A549 (cell line): ENCODE data around the gene PDE1C. TPM values are rescaled to one million over a fixed set of nuclear protein-coding genes. Genes with fewer than 3 reads are reported as not detected.

ENCODE experiments used
- ATAC-seq, 2 experiments: fragments of 200-7000 bp in 1 of 2; fragments of >200 bp in 1 of 2; cut with Nextera tagmentation in 1 of 2; cut with Tn5 transposase in 1 of 2; 3 replicates each; pipeline versions ENCODE4 v1.8.0 to v1.9.1; 2018 to 2020; ENCODE audit warnings: mild to moderate bottlenecking in 1 of 2, moderate library complexity in 1 of 2
- CTCF ChIA-PET: fragments of 300-600 bp; sonication (Branson Sonifier 250); formaldehyde crosslinking; extraction: SDS; loops from one replicate; lab custom pipeline; 2021; ENCODE audit warnings: antibody characterized with exemption, inconsistent platforms; lab: Yijun Ruan, JAX
- POLR2A ChIA-PET: fragments of 350-600 bp; formaldehyde crosslinking; extraction: SDS; loops from one replicate; lab custom pipeline; 2021; ENCODE audit warnings: antibody characterized with exemption, inconsistent platforms; lab: Yijun Ruan, JAX
- DNase-seq, 2 experiments: peaks; one replicate each; pipeline versions ENCODE4 v3.0.0 to v3.0.0-alpha.2; 2011 to 2016; ENCODE audit warnings: low read depth in 1 of 2, low spot score in 1 of 2
- FAIRE-seq: peaks from 2 replicates; lab custom pipeline; 2011; peaks lifted over from hg19 to GRCh38; lab: Jason Lieb, UNC
- H3K27ac ChIP-seq, 2 experiments: fragments of >200 bp; sonication (Bioruptor Twin); formaldehyde crosslinking; 3 replicates each; pipeline ENCODE4 v1.5.1; 2016 to 2017
- H3K4me1 ChIP-seq: fragments of >200 bp; sonication (Bioruptor Twin); formaldehyde crosslinking; 3 replicates; pipeline ENCODE4 v1.6.1; 2016
- H3K4me2 ChIP-seq: fragments of >200 bp; sonication (Bioruptor Twin); formaldehyde crosslinking; 3 replicates; pipeline ENCODE4 v1.6.1; 2016
- H3K4me3 ChIP-seq: fragments of >200 bp; sonication (Bioruptor Twin); formaldehyde crosslinking; 3 replicates; pipeline ENCODE4 v1.5.1; 2016
- H3K9me3 ChIP-seq: fragments of >200 bp; sonication (Bioruptor Twin); formaldehyde crosslinking; 3 replicates; pipeline ENCODE4 v1.6.1; 2016
- BHLHE40 ChIP-seq: IDR thresholded peaks from 2 replicates; pipeline ENCODE4 v1.6.1; 2012; ENCODE audit warnings: low read depth, low read length, inconsistent platforms
- CBX2 ChIP-seq: fragments of 200-600 bp; sonication (generic); IDR thresholded peaks from 2 replicates; pipeline ENCODE4 v1.6.1; 2016; ENCODE audit warnings: low read depth, mild to moderate bottlenecking, borderline replicate concordance
- CHD2 ChIP-seq: fragments of 150-350 bp; IDR thresholded peaks from 2 replicates; pipeline ENCODE4 v1.6.1; 2014; ENCODE audit warnings: low read length; ENCODE audit not compliant: partially characterized antibody
- CHD4 ChIP-seq: fragments of 200-600 bp; sonication (generic); IDR thresholded peaks from 2 replicates; pipeline ENCODE4 v1.6.1; 2016; ENCODE audit warnings: antibody characterized with exemption, mild to moderate bottlenecking, borderline replicate concordance
- EHMT2 ChIP-seq: fragments of 200-600 bp; sonication (generic); IDR thresholded peaks from 2 replicates; pipeline ENCODE4 v1.6.1; 2016; ENCODE audit warnings: antibody characterized with exemption, low read depth, mild to moderate bottlenecking, moderate library complexity
- FOSL2 ChIP-seq, 2 experiments: fragments of 450-650 bp in 1 of 2; fragments of >200 bp in 1 of 2; sonication (Bioruptor Twin) in 1 of 2; formaldehyde crosslinking; IDR thresholded peaks; 2 replicates each; pipeline versions ENCODE4 v1.5.0 to v1.6.1; 2016 to 2020; ENCODE audit warnings: mild to moderate bottlenecking in 1 of 2, moderate library complexity in 1 of 2
- FOXS1 ChIP-seq: fragments of 250-450 bp; sonication (Bioruptor Pico); IDR thresholded peaks from 2 replicates; pipeline ENCODE4 v1.5.0; 2020; ENCODE audit warnings: mild to moderate bottlenecking, moderate library complexity
- HOXB13 ChIP-seq: fragments of 250-450 bp; sonication (Bioruptor Pico); IDR thresholded peaks from 2 replicates; pipeline ENCODE4 v1.5.0; 2020; ENCODE audit warnings: low read depth, mild to moderate bottlenecking, moderate library complexity
- JUN ChIP-seq, 2 experiments: fragments of >200 bp; sonication (Bioruptor Twin); formaldehyde crosslinking; IDR thresholded peaks; 2 replicates in 1 of 2; 3 replicates in 1 of 2; pipeline ENCODE4 v1.6.1; 2016 to 2017
- KDM1A ChIP-seq: fragments of 200-600 bp; sonication (generic); IDR thresholded peaks from 2 replicates; pipeline ENCODE4 v1.6.1; 2016; ENCODE audit warnings: low read depth, mild to moderate bottlenecking
- MYC ChIP-seq: IDR thresholded peaks from 2 replicates; pipeline ENCODE4 v1.6.1; 2012; ENCODE audit warnings: mild to moderate bottlenecking, inconsistent platforms, low read length, improper control_type of control experiment, borderline replicate concordance
- NFE2L2 ChIP-seq: fragments of 150-350 bp; conservative IDR thresholded peaks from 2 replicates; pipeline ENCODE4 v1.6.1; 2014; ENCODE audit warnings: low read length
- NPAS2 ChIP-seq: fragments of 250-450 bp; sonication (Bioruptor Pico); IDR thresholded peaks from 2 replicates; pipeline ENCODE4 v1.8.0; 2022; ENCODE audit warnings: mild to moderate bottlenecking, moderate library complexity, borderline replicate concordance
- PHF8 ChIP-seq: fragments of 200-600 bp; sonication (generic); IDR thresholded peaks from 2 replicates; pipeline ENCODE4 v1.6.1; 2016; ENCODE audit warnings: low read depth, mild to moderate bottlenecking, antibody characterized with exemption, moderate library complexity, borderline replicate concordance
- POLR2A ChIP-seq: IDR thresholded peaks from 2 replicates; pipeline ENCODE4 v1.6.1; 2012; ENCODE audit warnings: mild to moderate bottlenecking, low read length
- POLR2AphosphoS2 ChIP-seq: conservative IDR thresholded peaks from 2 replicates; pipeline ENCODE4 v1.6.1; 2012; ENCODE audit warnings: low read length, improper control_type of control experiment, inconsistent platforms
- RNF2 ChIP-seq: fragments of 200-600 bp; sonication (generic); IDR thresholded peaks from 2 replicates; pipeline ENCODE4 v1.6.1; 2016; ENCODE audit warnings: low read depth, mild to moderate bottlenecking, antibody characterized with exemption, moderate library complexity, borderline replicate concordance
- SMC3 ChIP-seq: fragments of >200 bp; sonication (Bioruptor Twin); formaldehyde crosslinking; IDR thresholded peaks from 3 replicates; pipeline ENCODE4 v1.6.1; 2018; ENCODE audit warnings: inconsistent platforms
- SREBF2 ChIP-seq: fragments of 450-650 bp; IDR thresholded peaks from 2 replicates; pipeline ENCODE4 v1.6.1; 2014; ENCODE audit warnings: mild to moderate bottlenecking, moderate library complexity
- TFCP2L1 ChIP-seq: fragments of 250-450 bp; sonication (Bioruptor Pico); IDR thresholded peaks from 2 replicates; pipeline ENCODE4 v1.5.0; 2021; ENCODE audit warnings: mild to moderate bottlenecking
- TP53 ChIP-seq: fragments of 250-450 bp; sonication (Bioruptor Pico); IDR thresholded peaks from 2 replicates; pipeline ENCODE4 v1.5.0; 2021; ENCODE audit warnings: mild to moderate bottlenecking, moderate library complexity
- ZC3H11A ChIP-seq: fragments of 450-650 bp; IDR thresholded peaks from 2 replicates; pipeline ENCODE4 v1.6.1; 2014; ENCODE audit warnings: antibody characterized with exemption, mild to moderate bottlenecking
- ZFP36 ChIP-seq: fragments of 450-650 bp; IDR thresholded peaks from 2 replicates; pipeline ENCODE4 v1.6.1; 2014; ENCODE audit warnings: borderline replicate concordance; ENCODE audit not compliant: partially characterized antibody
- ZNF302 ChIP-seq: fragments of 250-450 bp; sonication (Bioruptor Pico); IDR thresholded peaks from 2 replicates; pipeline ENCODE4 v1.9.0; 2021; ENCODE audit warnings: inconsistent platforms, mild to moderate bottlenecking, moderate library complexity
- ZSCAN20 ChIP-seq: fragments of 250-450 bp; sonication (Bioruptor Pico); IDR thresholded peaks from 2 replicates; pipeline ENCODE4 v1.8.0; 2022; ENCODE audit warnings: mild to moderate bottlenecking, moderate library complexity
- WGBS: methylation state at CpG from one replicate; pipeline ENCODE4 v1.1.6; 2017; ENCODE audit errors: missing lambda C conversion rate; 5-methylcytosine and 5-hydroxymethylcytosine counted together
- polyA plus RNA-seq, 4 experiments: library from polyadenylated mRNA; depleted of rRNA in 3 of 4; stranded (reverse); fragments of >200 nt; fragmentation: RNase III in 1 of 4; extraction: RNeasy Plus Mini Kit Qiagen cat#74134 plus additional on column Dnase treatment in 1 of 4; gene quantifications; 2 replicates in 3 of 4; 3 replicates in 1 of 4; pipeline ENCODE4 v1.2.3, GENCODE V29; 2011 to 2017
- TF ChIP-seq, protein P1 (sequence below): fragments of 150-350 bp; IDR thresholded peaks from 2 replicates; pipeline ENCODE4 v1.6.1; 2014; ENCODE audit warnings: low read depth, mild to moderate bottlenecking, low read length
- TF ChIP-seq, protein P2 (sequence below): IDR thresholded peaks from 2 replicates; pipeline ENCODE4 v1.6.1; 2012; ENCODE audit warnings: low read depth, borderline replicate concordance
- TF ChIP-seq, protein P3 (sequence below): fragments of 200-600 bp; sonication (generic); IDR thresholded peaks from 2 replicates; pipeline ENCODE4 v1.6.1; 2016; ENCODE audit warnings: antibody characterized with exemption, mild to moderate bottlenecking, moderate library complexity

Gene PDE1C
- polyA plus RNA-seq, 2 of the 4 experiments (the other 2 are of a cell fraction): 8.0 to 11.0 TPM

- Histone ChIP-seq H3K4me2 (no peak overlapping the region), H3K27ac (no peak overlapping the region), H3K4me3 (no peak overlapping the region), H3K4me1 (peaks cover 5% of the 10 kb centered on the region; the same call in 2 of the 3 replicates), H3K9me3 (peaks cover 3% of the 10 kb centered on the region; the same call in 1 of the 3 replicates)
- DNase-seq (no peak), FAIRE-seq (no peak), ATAC-seq (no peak)
- ChIA-PET CTCF (no interaction called here), POLR2A (no interaction called here)
- TF ChIP-seq BHLHE40 (no peak), ZFP36 (no peak), NPAS2 (no peak), RNF2 (no peak), ZC3H11A (no peak), POLR2AphosphoS2 (no peak), CBX2 (no peak), CHD2 (no peak), CHD4 (no peak), TFCP2L1 (CRISPR knock-in tag) (no peak), POLR2A (no peak), SREBF2 (no peak), SMC3 (no peak), ZSCAN20 (CRISPR knock-in tag) (no peak), PHF8 (no peak)
- TF ChIP-seq, protein P1, sequence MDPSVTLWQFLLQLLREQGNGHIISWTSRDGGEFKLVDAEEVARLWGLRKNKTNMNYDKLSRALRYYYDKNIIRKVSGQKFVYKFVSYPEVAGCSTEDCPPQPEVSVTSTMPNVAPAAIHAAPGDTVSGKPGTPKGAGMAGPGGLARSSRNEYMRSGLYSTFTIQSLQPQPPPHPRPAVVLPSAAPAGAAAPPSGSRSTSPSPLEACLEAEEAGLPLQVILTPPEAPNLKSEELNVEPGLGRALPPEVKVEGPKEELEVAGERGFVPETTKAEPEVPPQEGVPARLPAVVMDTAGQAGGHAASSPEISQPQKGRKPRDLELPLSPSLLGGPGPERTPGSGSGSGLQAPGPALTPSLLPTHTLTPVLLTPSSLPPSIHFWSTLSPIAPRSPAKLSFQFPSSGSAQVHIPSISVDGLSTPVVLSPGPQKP: no peak
- 95% methylated on average over 6 of the region's 6 CpGs for WGBS
Measured at GRCh38 chr7:31864646-31865045, 205.6 kb downstream of the PDE1C start.

GRCh38 chr7:31860925-31861324 lies 209.3 kb downstream of the PDE1C start:
- no peak for ATAC-seq
- H3K4me1 ChIP-seq: peaks cover 9% of the 10 kb centered on the region; the same call in 2 of the 3 replicates
- DNase-seq: peak in 1 of 2 experiments; percentile 23
- WGBS: 61% methylated on average over 1 of the region's 1 CpG
- H3K4me3 ChIP-seq: no peak overlapping the region
- no peaks in the 10 kb centered on the region for H3K9me3 ChIP-seq
- H3K4me2 ChIP-seq: no peak overlapping the region
- no peak overlapping the region for H3K27ac ChIP-seq
- CTCF ChIA-PET: no interaction called here
- TF ChIP-seq ZNF302 (no peak), EHMT2 (0 out of 2 replicates have a peak, but pooled peaks have one; percentile 56), FOSL2 (IDR thresholded peaks at IDR 0.05) (no peak), FOSL2 (CRISPR knock-in tag; IDR thresholded peaks at IDR 0.05) (peak; percentile 38; the same call in 1 of the 2 replicates), BHLHE40 (no peak), SREBF2 (no peak)
- TF ChIP-seq, all 56 proteins: peak for 2
- no peak for FAIRE-seq
- POLR2A ChIA-PET: no interaction called here

DNA sequence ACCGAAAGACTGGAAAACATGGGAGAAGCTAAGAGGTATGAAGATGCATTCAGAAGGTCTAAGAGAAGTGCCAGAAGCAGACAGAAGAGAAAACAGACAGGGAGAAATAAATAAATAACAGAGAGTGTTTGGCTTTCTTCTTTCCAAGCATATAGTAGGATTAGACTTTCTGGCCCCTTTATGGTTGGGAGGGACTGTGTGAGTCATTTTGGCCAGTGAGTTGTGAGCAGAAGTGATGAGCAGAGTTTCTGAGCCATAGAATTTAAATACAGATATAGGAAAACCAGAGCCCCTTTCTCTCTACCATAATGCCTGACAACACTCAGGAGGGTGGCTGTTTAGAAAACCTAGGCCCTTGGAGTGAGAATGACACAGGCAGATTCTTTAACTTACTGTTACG lies 212.2 kb downstream of the PDE1C start:
- WGBS: 89% methylated on average over 2 of the region's 2 CpGs
- no peak for ATAC-seq
- TF ChIP-seq FOXS1 (CRISPR knock-in tag) (no peak), BHLHE40 (no peak), NFE2L2 (no peak), HOXB13 (CRISPR knock-in tag) (no peak), SMC3 (no peak), ZSCAN20 (CRISPR knock-in tag) (no peak), CHD2 (no peak), MYC (no peak), CBX2 (no peak), TP53 (no peak), KDM1A (no peak), JUN (IDR thresholded peaks at IDR 0.05) (no peak), ZC3H11A (no peak)
- TF ChIP-seq, protein P1: no peak
- TF ChIP-seq, protein P2, sequence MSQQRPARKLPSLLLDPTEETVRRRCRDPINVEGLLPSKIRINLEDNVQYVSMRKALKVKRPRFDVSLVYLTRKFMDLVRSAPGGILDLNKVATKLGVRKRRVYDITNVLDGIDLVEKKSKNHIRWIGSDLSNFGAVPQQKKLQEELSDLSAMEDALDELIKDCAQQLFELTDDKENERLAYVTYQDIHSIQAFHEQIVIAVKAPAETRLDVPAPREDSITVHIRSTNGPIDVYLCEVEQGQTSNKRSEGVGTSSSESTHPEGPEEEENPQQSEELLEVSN: no peak
- TF ChIP-seq, protein P3, sequence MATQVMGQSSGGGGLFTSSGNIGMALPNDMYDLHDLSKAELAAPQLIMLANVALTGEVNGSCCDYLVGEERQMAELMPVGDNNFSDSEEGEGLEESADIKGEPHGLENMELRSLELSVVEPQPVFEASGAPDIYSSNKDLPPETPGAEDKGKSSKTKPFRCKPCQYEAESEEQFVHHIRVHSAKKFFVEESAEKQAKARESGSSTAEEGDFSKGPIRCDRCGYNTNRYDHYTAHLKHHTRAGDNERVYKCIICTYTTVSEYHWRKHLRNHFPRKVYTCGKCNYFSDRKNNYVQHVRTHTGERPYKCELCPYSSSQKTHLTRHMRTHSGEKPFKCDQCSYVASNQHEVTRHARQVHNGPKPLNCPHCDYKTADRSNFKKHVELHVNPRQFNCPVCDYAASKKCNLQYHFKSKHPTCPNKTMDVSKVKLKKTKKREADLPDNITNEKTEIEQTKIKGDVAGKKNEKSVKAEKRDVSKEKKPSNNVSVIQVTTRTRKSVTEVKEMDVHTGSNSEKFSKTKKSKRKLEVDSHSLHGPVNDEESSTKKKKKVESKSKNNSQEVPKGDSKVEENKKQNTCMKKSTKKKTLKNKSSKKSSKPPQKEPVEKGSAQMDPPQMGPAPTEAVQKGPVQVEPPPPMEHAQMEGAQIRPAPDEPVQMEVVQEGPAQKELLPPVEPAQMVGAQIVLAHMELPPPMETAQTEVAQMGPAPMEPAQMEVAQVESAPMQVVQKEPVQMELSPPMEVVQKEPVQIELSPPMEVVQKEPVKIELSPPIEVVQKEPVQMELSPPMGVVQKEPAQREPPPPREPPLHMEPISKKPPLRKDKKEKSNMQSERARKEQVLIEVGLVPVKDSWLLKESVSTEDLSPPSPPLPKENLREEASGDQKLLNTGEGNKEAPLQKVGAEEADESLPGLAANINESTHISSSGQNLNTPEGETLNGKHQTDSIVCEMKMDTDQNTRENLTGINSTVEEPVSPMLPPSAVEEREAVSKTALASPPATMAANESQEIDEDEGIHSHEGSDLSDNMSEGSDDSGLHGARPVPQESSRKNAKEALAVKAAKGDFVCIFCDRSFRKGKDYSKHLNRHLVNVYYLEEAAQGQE: no peak

More for the DNA sequence above, 212.2 kb downstream of the PDE1C start:
- POLR2A ChIA-PET: no interaction called here
- H3K4me3 ChIP-seq: no peak overlapping the region
- no peak overlapping the region for H3K27ac ChIP-seq
- DNase-seq (no peak), FAIRE-seq (no peak)
- H3K9me3 ChIP-seq: no peaks in the 10 kb centered on the region
- peaks cover 9% of the 10 kb centered on the region; the same call in 2 of the 3 replicates for H3K4me1 ChIP-seq
- no peak overlapping the region for H3K4me2 ChIP-seq
- CTCF ChIA-PET: no interaction called here
